NCI-H2029 (cell line): ENCODE measurements around the gene DPP6.

ENCODE experiments used
- DNase-seq: peaks from one replicate; lab custom pipeline; 2025; lab: John Stamatoyannopoulos, UW

Gene DPP6

GRCh38 chr7:154412105-154412504, 359.9 kb downstream of the DPP6 start:
- DNase-seq: no peak

GRCh38 chr7:154415709-154416399, 363.7 kb downstream of the DPP6 start:
- DNase-seq: no peak

- no peak for DNase-seq
Measured at GRCh38 chr7:154416714-154417113, 364.5 kb downstream of the DPP6 start.

GRCh38 chr7:154419344-154419743, 367.1 kb downstream of the DPP6 start:
- no peak for DNase-seq

- no peak for DNase-seq
Measured at GRCh38 chr7:154423231-154423630, 371.0 kb downstream of the DPP6 start.

- DNase-seq: peak; percentile 49
Measured at GRCh38 chr7:154424350-154424749, 372.2 kb downstream of the DPP6 start.

GRCh38 chr7:154425271-154425670, 373.1 kb downstream of the DPP6 start:
- DNase-seq: no peak

- no peak for DNase-seq
Measured at GRCh38 chr7:154426778-154427177, 374.6 kb downstream of the DPP6 start.

- DNase-seq: no peak
Measured at GRCh38 chr7:154427533-154427932, 375.3 kb downstream of the DPP6 start.

- DNase-seq: no peak
Measured at GRCh38 chr7:154429666-154430404, 377.6 kb downstream of the DPP6 start.

- DNase-seq: no peak
Measured at GRCh38 chr7:154430640-154431039, 378.4 kb downstream of the DPP6 start.

GRCh38 chr7:154431045-154431444, 378.8 kb downstream of the DPP6 start:
- DNase-seq: no peak

- no peak for DNase-seq
Measured at GRCh38 chr7:154433632-154434598, 381.7 kb downstream of the DPP6 start.

GRCh38 chr7:154436560-154436959, 384.4 kb downstream of the DPP6 start:
- no peak for DNase-seq

GRCh38 chr7:154437234-154437633, 385.0 kb downstream of the DPP6 start:
- DNase-seq: no peak

GRCh38 chr7:154438571-154439367, 386.6 kb downstream of the DPP6 start:
- no peak for DNase-seq

- no peak for DNase-seq
Measured at GRCh38 chr7:154440058-154440457, 387.9 kb downstream of the DPP6 start.

- no peak for DNase-seq
Measured at GRCh38 chr7:154440651-154441050, 388.5 kb downstream of the DPP6 start.

GRCh38 chr7:154441811-154442210, 389.6 kb downstream of the DPP6 start:
- DNase-seq: no peak

GRCh38 chr7:154442939-154443338, 390.7 kb downstream of the DPP6 start:
- DNase-seq: no peak

- DNase-seq: no peak
Measured at GRCh38 chr7:154450451-154450850, 398.3 kb downstream of the DPP6 start.
